ENCODE data around the gene RNF213.
"Not testable (repeated sequence)": the region's sequence is repeated elsewhere in the genome, so short reads cannot be mapped to it uniquely, and the experiment has no call there.

The RNF213 gene

GRCh38 chr17:80225230-80225629 is 35.4 kb upstream of the RNF213 start:
- DNase-seq = no peak

GRCh38 chr17:80227156-80227555 is 33.5 kb upstream of the RNF213 start:
- DNase-seq = no peak

- DNase-seq = no peak
Measured at GRCh38 chr17:80227666-80228065, 33.0 kb upstream of the RNF213 start.

- no peak for DNase-seq
Measured at GRCh38 chr17:80228477-80228876, 32.2 kb upstream of the RNF213 start.

- DNase-seq = no peak
Measured at GRCh38 chr17:80229011-80229410, 31.6 kb upstream of the RNF213 start.

GRCh38 chr17:80232438-80232837 is 28.2 kb upstream of the RNF213 start:
- DNase-seq = no peak

GRCh38 chr17:80233202-80233601 is 27.4 kb upstream of the RNF213 start:
- DNase-seq = no peak

GRCh38 chr17:80236911-80237310 is 23.7 kb upstream of the RNF213 start:
- DNase-seq = no peak

- DNase-seq = no peak
Measured at GRCh38 chr17:80237386-80237785, 23.3 kb upstream of the RNF213 start.

- no peak for DNase-seq
Measured at GRCh38 chr17:80242505-80242904, 18.1 kb upstream of the RNF213 start.

GRCh38 chr17:80243526-80244433 is 16.9 kb upstream of the RNF213 start:
- no peak for DNase-seq

- DNase-seq = not testable (repeated sequence)
Measured at GRCh38 chr17:80244448-80244847, 16.2 kb upstream of the RNF213 start.

GRCh38 chr17:80244871-80245509 is 15.7 kb upstream of the RNF213 start:
- no peak for DNase-seq

GRCh38 chr17:80245566-80246265 is 14.9 kb upstream of the RNF213 start:
- no peak for DNase-seq

- DNase-seq = no peak
Measured at GRCh38 chr17:80246266-80246681, 14.4 kb upstream of the RNF213 start.

- DNase-seq = no peak
Measured at GRCh38 chr17:80246726-80247125, 13.9 kb upstream of the RNF213 start.

- no peak for DNase-seq
Measured at GRCh38 chr17:80247561-80247960, 13.1 kb upstream of the RNF213 start.

GRCh38 chr17:80248001-80248893 is 12.4 kb upstream of the RNF213 start:
- no peak for DNase-seq

GRCh38 chr17:80248894-80249710 is 11.6 kb upstream of the RNF213 start:
- DNase-seq = no peak

- no peak for DNase-seq
Measured at GRCh38 chr17:80251966-80252365, 8.7 kb upstream of the RNF213 start.

GRCh38 chr17:80252871-80253270 is 7.8 kb upstream of the RNF213 start:
- DNase-seq = no peak
